HEK293 (cell line): Measurements from ENCODE around the gene EPO.

ENCODE experiments used
- CTCF ChIA-PET: fragments of 350-600 bp; formaldehyde crosslinking; extraction: SDS; loops from one replicate; lab custom pipeline; 2021; ENCODE audit warnings: antibody characterized with exemption; lab: Yijun Ruan, JAX
- POLR2A ChIA-PET: fragments of 300-600 bp; formaldehyde crosslinking; extraction: SDS; loops from one replicate; lab custom pipeline; 2020; ENCODE audit warnings: antibody characterized with exemption, inconsistent platforms; lab: Yijun Ruan, JAX
- H3K27ac ChIP-seq: fragments of 200-500 bp; sonication (Bioruptor generic); 2 replicates; pipeline ENCODE4 v1.5.1; 2014; ENCODE audit warnings: low read depth, low read length, control low read depth, inconsistent platforms; ENCODE audit errors: extremely low read depth
- H3K36me3 ChIP-seq, 2 experiments: fragments of 200-500 bp in 1 of 2; sonication (Bioruptor generic) in 1 of 2; 1 replicate in 1 of 2; 2 replicates in 1 of 2; pipeline ENCODE4 v1.5.1; 2014 to 2017; ENCODE audit warnings: inconsistent platforms in 2 of 2, low read length in 2 of 2; ENCODE audit not compliant: control insufficient read depth in 2 of 2, insufficient read depth in 1 of 2
- H3K4me1 ChIP-seq: fragments of 200-500 bp; sonication (Bioruptor generic); 2 replicates; pipeline ENCODE4 v1.5.1; 2014; ENCODE audit warnings: mild to moderate bottlenecking, low read length, inconsistent platforms; ENCODE audit not compliant: control insufficient read depth, insufficient read depth
- H3K4me3 ChIP-seq: 2 replicates; pipeline ENCODE4 v1.5.1; 2011; ENCODE audit warnings: low read depth, mild to moderate bottlenecking, control low read depth, low read length, moderate library complexity
- H3K9me3 ChIP-seq: fragments of 200-500 bp; sonication (Bioruptor generic); 2 replicates; pipeline ENCODE4 v1.5.1; 2014; ENCODE audit warnings: low read depth, low read length, inconsistent platforms; ENCODE audit not compliant: control insufficient read depth, insufficient read depth
- BCL11B ChIP-seq: fragments of 450-650 bp; formaldehyde crosslinking; IDR thresholded peaks from 2 replicates; pipeline ENCODE4 v1.5.1; 2016; ENCODE audit warnings: low read depth, missing biosample characterization, missing genetic modification characterization
- ELK4 ChIP-seq: IDR thresholded peaks from 2 replicates; pipeline ENCODE4 v1.6.1; 2011; ENCODE audit warnings: mild to moderate bottlenecking, low read depth, low read length, borderline replicate concordance
- GLIS2 ChIP-seq: fragments of 450-650 bp; formaldehyde crosslinking; IDR thresholded peaks from 2 replicates; pipeline ENCODE4 v1.5.1; 2016; ENCODE audit warnings: missing biosample characterization, missing genetic modification characterization
- HIC1 ChIP-seq: fragments of 450-650 bp; formaldehyde crosslinking; IDR thresholded peaks from 2 replicates; pipeline ENCODE4 v1.5.1; 2016; ENCODE audit warnings: missing biosample characterization, missing genetic modification characterization
- IKZF3 ChIP-seq: fragments of 450-650 bp; IDR thresholded peaks from 2 replicates; pipeline ENCODE4 v1.5.0; 2018; ENCODE audit warnings: missing biosample characterization, mild to moderate bottlenecking, missing genetic modification characterization, moderate library complexity
- MYNN ChIP-seq: fragments of 450-650 bp; formaldehyde crosslinking; IDR thresholded peaks from 2 replicates; pipeline ENCODE4 v1.5.1; 2016; ENCODE audit warnings: missing biosample characterization, missing genetic modification characterization, borderline replicate concordance
- PRDM4 ChIP-seq: fragments of 450-650 bp; formaldehyde crosslinking; IDR thresholded peaks from 2 replicates; pipeline ENCODE4 v1.5.1; 2017; ENCODE audit warnings: missing biosample characterization, missing genetic modification characterization
- ZBTB21 ChIP-seq: fragments of 450-650 bp; formaldehyde crosslinking; IDR thresholded peaks from 2 replicates; pipeline ENCODE4 v1.5.1; 2017; ENCODE audit warnings: missing biosample characterization, missing genetic modification characterization
- ZEB2 ChIP-seq: fragments of 450-650 bp; formaldehyde crosslinking; IDR thresholded peaks from 2 replicates; pipeline ENCODE4 v1.5.1; 2016; ENCODE audit warnings: missing biosample characterization, missing genetic modification characterization
- ZFP37 ChIP-seq: fragments of 450-650 bp; formaldehyde crosslinking; IDR thresholded peaks from 2 replicates; pipeline ENCODE4 v1.5.1; 2016; ENCODE audit warnings: missing biosample characterization, missing genetic modification characterization
- ZFP69B ChIP-seq: fragments of 450-650 bp; formaldehyde crosslinking; IDR thresholded peaks from 2 replicates; pipeline ENCODE4 v1.5.1; 2016; ENCODE audit warnings: missing biosample characterization, missing genetic modification characterization
- ZNF19 ChIP-seq: fragments of 450-650 bp; formaldehyde crosslinking; IDR thresholded peaks from 2 replicates; pipeline ENCODE4; 2016; ENCODE audit warnings: missing biosample characterization, missing genetic modification characterization, low read depth
- ZNF302 ChIP-seq: fragments of 450-650 bp; formaldehyde crosslinking; IDR thresholded peaks from 2 replicates; pipeline ENCODE4 v1.5.1; 2016; ENCODE audit warnings: missing biosample characterization, missing genetic modification characterization, low read depth
- ZNF394 ChIP-seq: fragments of 450-650 bp; formaldehyde crosslinking; IDR thresholded peaks from 2 replicates; pipeline ENCODE4 v1.5.1; 2016; ENCODE audit warnings: missing biosample characterization, missing genetic modification characterization, mild to moderate bottlenecking, moderate library complexity, borderline replicate concordance
- ZNF544 ChIP-seq: fragments of 450-650 bp; formaldehyde crosslinking; IDR thresholded peaks from 2 replicates; pipeline ENCODE4 v1.5.0; 2017; ENCODE audit warnings: missing biosample characterization, missing genetic modification characterization
- ZNF548 ChIP-seq: fragments of 450-650 bp; formaldehyde crosslinking; IDR thresholded peaks from 2 replicates; pipeline ENCODE4 v1.5.1; 2016; ENCODE audit warnings: missing biosample characterization, missing genetic modification characterization
- ZNF621 ChIP-seq: fragments of 450-650 bp; formaldehyde crosslinking; IDR thresholded peaks from 2 replicates; pipeline ENCODE4 v1.5.1; 2017; ENCODE audit warnings: missing biosample characterization, missing genetic modification characterization
- ZNF626 ChIP-seq: fragments of 450-650 bp; sonication (Bioruptor Pico); formaldehyde crosslinking; IDR thresholded peaks from 2 replicates; pipeline ENCODE4 v1.5.1; 2018; ENCODE audit warnings: missing biosample characterization, missing genetic modification characterization, inconsistent platforms
- TF ChIP-seq, protein P1 (sequence below): fragments of 450-650 bp; formaldehyde crosslinking; conservative IDR thresholded peaks from 2 replicates; pipeline ENCODE4 v1.5.1; 2016; ENCODE audit warnings: low read depth, missing biosample characterization, missing genetic modification characterization
- TF ChIP-seq, protein P2 (sequence below): fragments of 450-650 bp; formaldehyde crosslinking; IDR thresholded peaks from 2 replicates; pipeline ENCODE4 v1.5.1; 2016; ENCODE audit warnings: missing biosample characterization, missing genetic modification characterization

The EPO gene

GRCh38 chr7:100683659-100684533 lies 36.4 kb upstream of the EPO start:
- H3K4me1 ChIP-seq: peaks cover 6% of the 10 kb centered on the region; the same call in 1 of the 2 replicates
- no peak overlapping the region for H3K4me3 ChIP-seq
- no peaks in the 10 kb centered on the region for H3K9me3 ChIP-seq
- ChIA-PET POLR2A (interaction anchor here (1.4 kb wide), 1 partner anchor 9 kb away, joined by 5 read pairs; no protein-coding TSS in a partner anchor), CTCF (interaction anchor here (0.6 to 1.4 kb wide), 3 partner anchors 8 to 215 kb away, joined by 3 to 11 read pairs (median 3); no protein-coding TSS in a partner anchor)
- H3K36me3 ChIP-seq: peaks cover 0 to 92% of the 10 kb centered on the region in 2 experiments; a peak in 2 of 3 replicates
- no peak overlapping the region for H3K27ac ChIP-seq
- TF ChIP-seq ELK4 (no peak), IKZF3 (tag by site-specific recombination) (no peak), ZEB2 (no peak), ZNF544 (no peak), ZNF548 (no peak), GLIS2 (tag by site-specific recombination) (peak; percentile 15; the same call in 1 of the 2 replicates), HIC1 (tag by site-specific recombination) (peak; percentile 52; the same call in 1 of the 2 replicates), MYNN (tag by site-specific recombination) (no peak), ZBTB21 (tag by site-specific recombination) (no peak), ZNF621 (no peak), ZNF394 (tag by site-specific recombination) (no peak), ZFP69B (tag by site-specific recombination) (no peak), ZNF626 (tag by site-specific recombination) (no peak), PRDM4 (tag by site-specific recombination) (no peak), ZFP37 (tag by site-specific recombination) (no peak), BCL11B (tag by site-specific recombination) (0 out of 2 replicates have a peak, but pooled peaks have one; percentile 22), ZNF19 (tag by site-specific recombination) (no peak), ZNF302 (tag by site-specific recombination) (no peak)
- TF ChIP-seq, protein P1, sequence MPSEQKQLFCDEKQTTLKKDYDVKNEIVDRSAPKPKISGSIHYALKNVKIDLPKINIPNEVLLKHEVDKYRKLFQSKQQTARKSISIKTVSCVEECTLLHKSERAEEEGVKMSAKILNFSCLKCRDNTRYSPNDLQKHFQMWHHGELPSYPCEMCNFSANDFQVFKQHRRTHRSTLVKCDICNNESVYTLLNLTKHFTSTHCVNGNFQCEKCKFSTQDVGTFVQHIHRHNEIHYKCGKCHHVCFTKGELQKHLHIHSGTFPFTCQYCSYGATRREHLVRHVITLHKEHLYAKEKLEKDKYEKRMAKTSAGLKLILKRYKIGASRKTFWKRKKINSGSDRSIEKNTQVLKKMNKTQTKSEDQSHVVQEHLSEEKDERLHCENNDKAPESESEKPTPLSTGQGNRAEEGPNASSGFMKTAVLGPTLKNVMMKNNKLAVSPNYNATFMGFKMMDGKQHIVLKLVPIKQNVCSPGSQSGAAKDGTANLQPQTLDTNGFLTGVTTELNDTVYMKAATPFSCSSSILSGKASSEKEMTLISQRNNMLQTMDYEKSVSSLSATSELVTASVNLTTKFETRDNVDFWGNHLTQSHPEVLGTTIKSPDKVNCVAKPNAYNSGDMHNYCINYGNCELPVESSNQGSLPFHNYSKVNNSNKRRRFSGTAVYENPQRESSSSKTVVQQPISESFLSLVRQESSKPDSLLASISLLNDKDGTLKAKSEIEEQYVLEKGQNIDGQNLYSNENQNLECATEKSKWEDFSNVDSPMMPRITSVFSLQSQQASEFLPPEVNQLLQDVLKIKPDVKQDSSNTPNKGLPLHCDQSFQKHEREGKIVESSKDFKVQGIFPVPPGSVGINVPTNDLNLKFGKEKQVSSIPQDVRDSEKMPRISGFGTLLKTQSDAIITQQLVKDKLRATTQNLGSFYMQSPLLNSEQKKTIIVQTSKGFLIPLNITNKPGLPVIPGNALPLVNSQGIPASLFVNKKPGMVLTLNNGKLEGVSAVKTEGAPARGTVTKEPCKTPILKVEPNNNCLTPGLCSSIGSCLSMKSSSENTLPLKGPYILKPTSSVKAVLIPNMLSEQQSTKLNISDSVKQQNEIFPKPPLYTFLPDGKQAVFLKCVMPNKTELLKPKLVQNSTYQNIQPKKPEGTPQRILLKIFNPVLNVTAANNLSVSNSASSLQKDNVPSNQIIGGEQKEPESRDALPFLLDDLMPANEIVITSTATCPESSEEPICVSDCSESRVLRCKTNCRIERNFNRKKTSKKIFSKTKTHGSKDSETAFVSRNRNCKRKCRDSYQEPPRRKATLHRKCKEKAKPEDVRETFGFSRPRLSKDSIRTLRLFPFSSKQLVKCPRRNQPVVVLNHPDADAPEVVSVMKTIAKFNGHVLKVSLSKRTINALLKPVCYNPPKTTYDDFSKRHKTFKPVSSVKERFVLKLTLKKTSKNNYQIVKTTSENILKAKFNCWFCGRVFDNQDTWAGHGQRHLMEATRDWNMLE (tag by site-specific recombination): no peak
- TF ChIP-seq, protein P2, sequence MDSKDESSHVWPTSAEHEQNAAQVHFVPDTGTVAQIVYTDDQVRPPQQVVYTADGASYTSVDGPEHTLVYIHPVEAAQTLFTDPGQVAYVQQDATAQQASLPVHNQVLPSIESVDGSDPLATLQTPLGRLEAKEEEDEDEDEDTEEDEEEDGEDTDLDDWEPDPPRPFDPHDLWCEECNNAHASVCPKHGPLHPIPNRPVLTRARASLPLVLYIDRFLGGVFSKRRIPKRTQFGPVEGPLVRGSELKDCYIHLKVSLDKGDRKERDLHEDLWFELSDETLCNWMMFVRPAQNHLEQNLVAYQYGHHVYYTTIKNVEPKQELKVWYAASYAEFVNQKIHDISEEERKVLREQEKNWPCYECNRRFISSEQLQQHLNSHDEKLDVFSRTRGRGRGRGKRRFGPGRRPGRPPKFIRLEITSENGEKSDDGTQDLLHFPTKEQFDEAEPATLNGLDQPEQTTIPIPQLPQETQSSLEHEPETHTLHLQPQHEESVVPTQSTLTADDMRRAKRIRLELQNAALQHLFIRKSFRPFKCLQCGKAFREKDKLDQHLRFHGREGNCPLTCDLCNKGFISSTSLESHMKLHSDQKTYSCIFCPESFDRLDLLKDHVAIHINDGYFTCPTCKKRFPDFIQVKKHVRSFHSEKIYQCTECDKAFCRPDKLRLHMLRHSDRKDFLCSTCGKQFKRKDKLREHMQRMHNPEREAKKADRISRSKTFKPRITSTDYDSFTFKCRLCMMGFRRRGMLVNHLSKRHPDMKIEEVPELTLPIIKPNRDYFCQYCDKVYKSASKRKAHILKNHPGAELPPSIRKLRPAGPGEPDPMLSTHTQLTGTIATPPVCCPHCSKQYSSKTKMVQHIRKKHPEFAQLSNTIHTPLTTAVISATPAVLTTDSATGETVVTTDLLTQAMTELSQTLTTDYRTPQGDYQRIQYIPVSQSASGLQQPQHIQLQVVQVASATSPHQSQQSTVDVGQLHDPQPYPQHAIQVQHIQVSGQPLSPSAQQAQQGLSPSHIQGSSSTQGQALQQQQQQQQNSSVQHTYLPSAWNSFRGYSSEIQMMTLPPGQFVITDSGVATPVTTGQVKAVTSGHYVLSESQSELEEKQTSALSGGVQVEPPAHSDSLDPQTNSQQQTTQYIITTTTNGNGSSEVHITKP (tag by site-specific recombination): peak; percentile 6; the same call in 1 of the 2 replicates
